DMS114 treated with DMSO at 0.1 percent for 48 hours (cell line): ENCODE results near the gene LY6G6C.
A peak's percentile ranks its signal among the peaks of the same experiment; 100 is the strongest.
"Not testable (repeated sequence)": the region's sequence is repeated elsewhere in the genome, so short reads cannot be mapped to it uniquely, and the experiment has no call there.

Experiments used
- DNase-seq: peaks from one replicate; lab custom pipeline; 2025; ENCODE audit not compliant: unreplicated experiment; lab: John Stamatoyannopoulos, UW

The LY6G6C gene

DNA sequence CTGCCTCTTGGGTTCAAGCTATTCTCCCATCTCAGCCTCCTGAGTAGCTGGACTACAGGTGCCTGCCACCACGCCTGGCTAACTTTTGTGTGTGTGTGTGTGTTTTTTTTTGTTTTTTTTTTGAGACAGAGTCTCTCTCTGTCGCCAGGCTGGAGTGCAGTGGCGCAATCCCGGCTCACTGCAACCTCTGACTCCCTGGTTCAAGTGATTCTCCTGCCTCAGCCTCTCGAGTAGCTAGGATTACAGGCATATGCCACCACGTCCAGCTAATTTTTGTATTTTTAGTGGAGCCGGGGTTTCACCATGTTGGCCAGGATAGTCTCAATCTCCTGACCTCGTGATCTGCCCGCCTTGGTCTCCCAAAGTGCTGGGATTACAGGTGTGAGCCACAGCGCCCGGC, 12.4 kb downstream of the LY6G6C start:
- DNase-seq = not testable (repeated sequence)

DNA sequence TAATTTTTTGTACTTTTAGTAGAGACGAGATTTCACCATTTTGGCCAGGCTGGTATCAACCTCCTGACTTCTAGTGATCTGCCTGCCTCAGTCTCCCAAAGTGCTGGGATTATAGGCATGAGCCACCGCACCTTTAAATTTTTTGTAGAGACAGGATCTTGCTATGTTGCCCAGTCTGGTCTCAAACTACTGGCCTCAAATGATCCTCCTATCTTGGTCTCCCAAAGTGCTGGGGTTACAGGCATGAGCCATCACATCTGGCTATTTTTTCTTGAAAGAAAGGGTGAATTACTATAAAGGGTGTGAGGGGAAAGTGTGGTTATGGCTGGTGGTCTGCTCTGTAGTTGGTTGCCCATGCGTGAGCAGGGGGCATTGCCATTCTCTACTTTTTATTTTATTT, 13.3 kb downstream of the LY6G6C start:
- no peak for DNase-seq

- no peak for DNase-seq
Observed at GRCh38 chr6:31707701-31708100, 13.8 kb downstream of the LY6G6C start.

DNA sequence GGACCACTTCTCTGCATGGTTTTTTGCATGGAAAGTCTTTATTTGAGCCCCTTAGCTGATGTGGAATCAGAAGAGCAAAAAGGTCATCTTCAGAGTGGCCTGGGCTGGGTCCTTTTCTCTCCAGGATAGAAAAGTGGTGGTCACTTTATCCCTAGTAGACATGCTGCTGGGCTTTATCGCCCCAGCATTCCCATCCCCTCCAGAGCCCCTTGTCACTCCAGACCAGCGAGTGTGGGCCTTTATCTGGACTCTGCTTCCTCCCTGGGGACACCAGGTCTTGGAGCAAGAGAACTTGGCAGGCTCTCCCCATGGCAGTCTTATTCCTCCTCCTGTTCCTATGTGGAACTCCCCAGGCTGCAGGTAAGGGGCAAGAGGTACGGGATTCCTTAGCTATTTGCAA, 14.9 kb downstream of the LY6G6C start, which contains the start of gene LY6G6F:
Gene LY6G6F, plus strand, starts transcription at position 268 of the 400 bp plus-strand sequence. Its CDS starts 41 bp downstream, at position 309.
- no peak for DNase-seq

- DNase-seq = no peak
Observed at GRCh38 chr6:31705931-31706330, 15.6 kb downstream of the LY6G6C start.

- DNase-seq = peak; percentile 98
Observed at GRCh38 chr6:31702819-31703716, 18.5 kb downstream of the LY6G6C start, which contains the start of gene ABHD16A. ABHD16A (minus strand) TSS chr6:31703324; CDS start chr6:31703281, 43 bp downstream.

DNA sequence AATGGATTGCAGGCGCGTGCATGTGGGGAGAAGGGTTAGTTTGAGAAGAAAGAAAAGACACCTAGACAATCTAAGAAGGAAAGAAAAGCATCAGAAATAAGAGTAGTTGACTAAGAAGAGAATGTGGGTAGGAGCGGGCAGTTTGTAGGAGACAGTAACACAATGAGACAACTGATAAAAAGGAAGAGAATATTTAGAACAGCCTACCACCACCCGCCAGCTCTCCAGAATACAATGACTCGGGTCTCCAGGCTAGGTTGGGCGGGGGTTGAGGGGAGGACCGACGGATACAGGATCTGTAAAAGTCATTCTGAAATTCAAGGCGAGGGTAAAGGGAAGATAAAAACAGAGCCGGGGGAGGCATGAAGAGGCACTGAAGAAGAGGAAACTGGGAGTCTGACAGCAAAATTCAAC, 19.1 kb downstream of the LY6G6C start:
- DNase-seq = no peak

GRCh38 chr6:31701666-31702404, 19.7 kb downstream of the LY6G6C start:
- DNase-seq = no peak

DNA sequence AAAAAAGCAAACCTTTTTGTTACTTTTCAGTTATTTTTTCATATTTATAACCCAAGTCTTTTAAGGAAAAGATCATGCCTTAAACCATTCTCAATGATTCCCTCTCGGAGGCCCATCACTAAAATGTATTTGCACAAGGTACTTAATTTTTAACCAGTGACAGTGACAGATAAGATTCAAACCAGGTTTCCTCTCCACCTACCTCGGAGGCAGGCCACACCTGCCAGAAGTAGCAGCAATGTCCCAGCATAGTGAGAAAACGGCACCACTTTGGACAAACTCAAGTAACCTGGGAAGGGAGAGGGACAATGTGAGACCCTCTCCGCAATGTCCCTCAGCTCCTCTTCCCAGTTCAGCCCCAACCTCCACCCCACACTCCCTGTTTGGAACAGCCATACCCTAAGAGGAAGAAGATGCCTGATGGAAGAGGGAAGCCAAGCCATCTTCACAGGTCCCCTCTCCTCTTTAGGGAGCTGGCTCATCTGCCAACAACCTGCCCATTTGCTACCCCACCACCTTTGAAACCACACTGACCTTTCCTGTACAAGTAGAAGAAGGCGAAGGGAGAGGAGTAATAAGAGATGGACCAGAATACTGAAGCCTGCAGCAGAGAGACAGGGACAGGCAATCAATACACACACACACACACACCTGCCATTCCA, 20.7 kb downstream of the LY6G6C start:
- no peak for DNase-seq

GRCh38 chr6:31697555-31697954, 24.0 kb downstream of the LY6G6C start:
- DNase-seq = no peak

DNA sequence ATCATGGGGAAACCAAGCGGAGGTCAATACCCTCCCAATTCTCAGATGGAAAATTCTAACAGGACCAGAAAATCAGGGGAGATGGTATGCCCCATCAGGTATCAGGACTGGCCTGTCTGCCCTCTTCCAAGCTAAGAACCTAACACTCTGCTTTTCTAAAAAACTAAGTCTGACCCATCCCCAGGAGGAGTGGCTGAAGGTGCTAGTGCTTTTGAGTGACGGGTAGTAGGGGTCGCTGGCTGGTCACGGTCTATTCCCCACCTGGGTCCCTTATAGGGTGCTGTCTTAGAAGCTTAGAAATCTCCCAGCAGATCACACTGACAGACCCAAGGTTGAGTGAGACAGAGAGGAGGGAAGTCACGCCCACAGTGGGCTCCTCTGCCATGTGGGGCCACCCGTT, 28.0 kb downstream of the LY6G6C start:
- DNase-seq = no peak

- no peak for DNase-seq
Observed at GRCh38 chr6:31692886-31693285, 28.7 kb downstream of the LY6G6C start.

DNA sequence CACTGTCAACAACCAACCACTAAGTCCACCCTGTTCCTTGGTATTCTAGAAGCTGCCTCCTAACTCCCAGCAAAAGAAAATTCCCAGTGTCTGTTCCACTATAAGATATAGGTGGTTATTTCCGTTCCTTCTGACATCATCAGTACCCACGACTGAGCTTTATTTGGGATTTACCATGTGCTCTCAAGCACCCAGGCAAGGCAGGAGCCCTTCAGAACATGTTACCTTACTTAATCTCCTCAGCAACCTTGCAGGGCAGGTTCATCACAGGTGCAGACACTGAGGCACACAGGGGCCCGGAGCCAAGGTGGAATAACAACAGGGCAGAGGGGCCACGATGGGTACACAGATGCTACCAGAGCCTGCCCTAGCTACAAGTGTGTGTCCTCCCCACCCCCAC, 29.2 kb downstream of the LY6G6C start:
- DNase-seq = no peak

DNA sequence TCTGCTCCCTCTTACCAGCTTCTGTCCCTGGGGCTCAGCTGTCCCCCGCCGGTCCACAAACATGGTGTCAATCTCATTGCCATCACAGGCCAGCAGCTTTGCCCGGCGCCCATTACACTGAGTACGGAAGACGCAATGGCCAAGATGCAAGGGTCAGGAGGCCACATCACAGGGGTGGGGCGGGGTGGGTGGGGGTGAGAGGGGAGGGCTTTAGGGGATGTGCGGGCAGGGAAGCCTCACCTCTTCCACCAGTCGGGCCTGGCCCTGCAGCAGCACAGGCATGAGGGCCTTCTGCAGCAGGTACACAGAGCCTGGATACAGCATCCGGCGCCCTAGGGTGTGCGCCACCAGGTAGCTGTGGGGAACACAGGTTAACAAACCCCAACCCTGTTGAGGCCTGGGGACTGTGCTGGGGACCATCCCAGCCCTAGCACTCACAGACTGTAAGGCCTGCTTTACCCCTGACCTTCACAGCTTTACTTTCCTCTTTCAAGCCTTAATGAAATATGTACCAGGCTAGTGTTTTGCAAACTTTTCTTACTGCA, 29.9 kb downstream of the LY6G6C start:
- no peak for DNase-seq

DNA sequence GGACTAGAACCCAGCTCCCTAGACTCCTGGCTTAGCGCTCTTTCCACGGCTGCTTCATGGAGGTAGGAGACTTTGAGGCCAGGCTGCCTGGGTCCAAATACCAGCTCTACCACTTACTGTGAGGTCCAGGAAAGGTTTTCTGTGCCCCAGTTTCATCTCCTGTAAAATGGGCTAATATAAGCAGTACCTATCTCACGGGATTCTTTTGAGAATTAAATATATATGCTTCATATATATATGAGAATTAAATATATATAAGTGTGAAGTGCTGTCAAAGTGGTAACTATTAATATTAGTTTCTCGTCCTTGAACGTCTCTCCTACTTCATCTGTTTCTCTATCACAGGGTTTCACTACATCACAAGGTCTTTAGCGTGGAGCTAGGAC, 30.5 kb downstream of the LY6G6C start:
- no peak for DNase-seq

DNA sequence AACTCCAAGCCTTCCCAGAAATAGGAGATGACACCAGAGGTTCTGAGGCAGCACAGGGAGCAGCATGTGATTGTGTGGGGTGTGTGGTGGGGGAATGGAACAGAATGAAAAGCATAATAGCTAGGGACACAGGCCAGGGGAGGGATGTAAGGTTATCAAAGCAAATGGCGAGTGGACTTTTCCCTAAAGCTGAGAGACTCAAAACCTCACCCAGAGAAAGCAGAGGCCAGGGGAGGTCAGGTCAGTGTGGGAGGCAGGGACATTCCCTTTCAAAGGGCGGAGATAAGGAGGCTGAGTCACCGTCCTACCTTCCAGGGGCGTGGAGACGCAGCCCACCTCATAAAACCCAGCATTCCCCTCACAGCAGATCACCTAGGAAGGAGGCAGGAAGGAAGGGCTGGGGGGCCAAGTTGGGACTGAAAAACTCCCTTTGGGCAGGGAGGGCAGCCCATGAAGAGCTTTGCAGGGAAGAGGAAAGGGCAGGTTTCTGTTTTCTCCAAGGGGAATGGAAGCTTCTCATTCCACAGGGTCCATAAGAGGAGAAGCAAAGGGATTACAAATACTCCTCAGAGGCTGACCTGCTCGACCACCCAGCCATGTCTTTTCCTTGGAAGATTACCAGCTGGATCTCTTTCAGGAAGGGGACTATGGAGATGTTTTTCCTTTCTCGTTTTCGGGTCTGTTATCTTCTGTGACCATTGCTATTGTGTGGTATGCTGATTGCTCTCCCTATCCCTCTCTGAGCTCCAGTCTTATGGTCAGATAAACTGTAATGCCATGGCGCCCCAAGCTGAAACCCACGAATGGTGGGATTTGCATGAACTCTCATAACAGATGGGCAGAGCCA, 31.1 kb downstream of the LY6G6C start:
- no peak for DNase-seq

GRCh38 chr6:31689249-31690110, 32.1 kb downstream of the LY6G6C start:
- DNase-seq = no peak

- no peak for DNase-seq
Observed at GRCh38 chr6:31687860-31688693, 33.5 kb downstream of the LY6G6C start.
